ENCODE measurements around the gene ZNF138.
"Not testable (repeated sequence)": the region's sequence is repeated elsewhere in the genome, so short reads cannot be mapped to it uniquely, and the experiment has no call there.

Gene ZNF138

DNA sequence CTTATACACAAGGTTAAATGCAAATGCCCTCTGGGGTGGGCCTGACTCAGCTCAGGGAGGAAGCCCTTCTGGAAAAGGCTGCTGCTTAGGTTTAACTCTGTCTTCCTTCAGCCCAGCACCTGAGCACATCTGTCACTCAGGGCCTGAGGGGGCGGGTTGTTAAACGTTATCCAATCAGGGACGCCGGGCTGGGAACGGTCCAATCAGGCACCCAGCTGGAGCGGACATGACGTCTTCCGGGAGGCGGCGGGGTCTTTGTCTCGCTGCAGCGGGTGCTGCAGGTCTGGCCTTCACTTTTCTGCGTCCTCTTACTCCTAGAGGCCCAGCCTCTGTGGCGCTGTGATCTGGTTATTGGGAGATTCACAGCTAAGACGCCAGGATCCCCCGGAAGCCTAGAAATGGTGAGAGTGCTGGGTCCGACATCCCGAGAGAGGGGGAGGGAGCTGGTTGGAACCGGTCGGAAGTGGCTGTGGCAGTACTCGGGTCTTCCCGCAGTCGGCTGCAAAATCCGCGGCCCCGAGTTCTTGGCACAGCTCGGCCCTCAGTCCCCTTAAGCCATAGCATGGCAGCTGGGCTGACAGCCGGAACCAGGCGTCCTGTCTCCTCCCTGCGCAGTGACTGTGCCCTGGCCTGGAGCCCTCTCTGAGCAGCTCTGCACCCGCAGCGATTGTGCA is at the start of gene ZNF138:
ZNF138 (plus strand) TSS at position 258 of the 674 bp plus-strand sequence; CDS start at position 399, 141 bp downstream.
- H3K36me3 ChIP-seq (ENCODE audit: control insufficient read depth, insufficient read depth, low read length), result no peaks in the 10 kb centered on the region
- peak within 1 kb of the TSS; percentile 84 for H3K4me3 ChIP-seq (ENCODE audit: low read length)
- H3K27ac ChIP-seq (ENCODE audit: low read length), result no peak within 1 kb of the TSS
- peak; percentile 88 for DNase-seq (ENCODE audit: low read depth, low spot score)
- no peaks in the 10 kb centered on the region for H3K9me3 ChIP-seq (ENCODE audit: control insufficient read depth, insufficient read depth, low read length)
- no peaks in the 10 kb centered on the region for H3K4me1 ChIP-seq (ENCODE audit: control insufficient read depth, insufficient read depth, low read length)
- no CpG with 5 or more reads among the region's 32 CpGs for WGBS (ENCODE audit: insufficient coverage, insufficient read length)
- H3K27me3 ChIP-seq (ENCODE audit: control insufficient read depth, insufficient read depth, low read length), result no peaks in the 10 kb centered on the region

DNA sequence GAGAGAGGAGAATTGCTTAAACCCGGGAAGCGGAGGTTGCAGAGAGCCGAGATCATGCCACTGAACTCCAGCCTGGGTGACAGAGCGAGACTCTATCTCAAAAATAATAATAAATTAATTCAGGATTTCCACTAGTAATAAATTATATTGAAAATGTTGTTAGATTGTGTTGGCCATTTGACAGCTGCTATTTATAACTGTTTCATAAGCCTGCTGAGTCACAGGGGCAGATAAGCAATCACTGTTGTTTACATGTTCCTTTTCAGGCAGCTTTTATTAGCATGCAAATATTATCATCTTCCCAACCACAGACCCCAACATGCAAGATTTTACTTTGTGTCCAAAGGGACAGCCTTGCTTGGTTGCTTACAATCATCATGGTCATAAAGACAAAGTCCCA is 49.5 kb upstream of the ZNF138 start:
- no CpG with 5 or more reads among the region's 4 CpGs for WGBS (ENCODE audit: insufficient coverage, insufficient read length)
- Histone ChIP-seq H3K36me3 (ENCODE audit: control insufficient read depth, insufficient read depth, low read length) (no peaks in the 10 kb centered on the region), H3K27me3 (ENCODE audit: control insufficient read depth, insufficient read depth, low read length) (no peaks in the 10 kb centered on the region), H3K4me3 (ENCODE audit: low read length) (no peak overlapping the region), H3K4me1 (ENCODE audit: control insufficient read depth, insufficient read depth, low read length) (no peaks in the 10 kb centered on the region), H3K9me3 (ENCODE audit: control insufficient read depth, insufficient read depth, low read length) (no peaks in the 10 kb centered on the region; the same call in 1 of the 2 replicates), H3K27ac (ENCODE audit: low read length) (no peak overlapping the region)
- DNase-seq (ENCODE audit: low read depth, low spot score), result no peak

DNA sequence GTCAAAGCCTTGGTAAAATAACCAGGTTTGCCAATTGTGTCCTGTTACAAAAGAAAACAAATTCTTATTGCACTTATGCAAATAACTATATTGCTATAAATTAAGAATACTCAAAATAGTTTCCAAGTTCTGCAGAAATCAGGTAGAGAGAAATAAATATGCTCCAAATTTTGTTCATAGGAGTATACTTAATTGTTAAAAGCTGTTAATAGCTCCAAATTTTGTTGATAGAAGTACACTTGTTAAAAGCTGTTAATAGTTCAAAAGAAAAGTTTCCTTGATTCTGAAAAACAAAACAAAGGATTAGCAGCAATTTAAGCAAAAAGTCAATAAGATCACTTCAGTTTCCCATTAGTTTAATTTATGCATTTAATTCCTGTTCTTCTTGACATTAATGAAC is 46.4 kb upstream of the ZNF138 start:
- DNase-seq (ENCODE audit: low read depth, low spot score), result no peak
- Histone ChIP-seq H3K9me3 (ENCODE audit: control insufficient read depth, insufficient read depth, low read length) (peaks cover 1% of the 10 kb centered on the region; the same call in 1 of the 2 replicates), H3K36me3 (ENCODE audit: control insufficient read depth, insufficient read depth, low read length) (no peaks in the 10 kb centered on the region), H3K27ac (ENCODE audit: low read length) (no peak overlapping the region), H3K27me3 (ENCODE audit: control insufficient read depth, insufficient read depth, low read length) (no peaks in the 10 kb centered on the region), H3K4me3 (ENCODE audit: low read length) (no peak overlapping the region), H3K4me1 (ENCODE audit: control insufficient read depth, insufficient read depth, low read length) (no peaks in the 10 kb centered on the region)

DNA sequence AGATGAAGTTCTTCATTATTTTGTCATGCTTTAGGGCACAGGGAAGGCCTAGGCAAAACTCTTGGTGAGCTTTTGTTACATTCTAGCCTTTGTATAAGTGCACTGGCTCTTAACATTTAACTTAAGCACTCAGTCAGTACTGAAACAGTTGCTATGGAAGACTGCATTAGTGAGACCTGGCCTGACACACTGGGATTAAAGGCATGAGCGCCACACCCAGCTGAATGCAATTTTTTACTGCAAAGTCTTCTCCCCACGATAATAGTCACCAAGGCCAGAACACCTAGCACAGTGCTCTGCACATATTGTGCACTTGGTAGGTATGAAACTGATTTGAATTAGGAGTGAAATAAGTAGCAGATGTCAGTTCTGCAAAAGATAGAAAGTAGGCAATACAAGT is 41.2 kb upstream of the ZNF138 start:
- Histone ChIP-seq H3K9me3 (ENCODE audit: control insufficient read depth, insufficient read depth, low read length) (peaks cover 1% of the 10 kb centered on the region; the same call in 1 of the 2 replicates), H3K36me3 (ENCODE audit: control insufficient read depth, insufficient read depth, low read length) (no peaks in the 10 kb centered on the region), H3K4me1 (ENCODE audit: control insufficient read depth, insufficient read depth, low read length) (no peaks in the 10 kb centered on the region), H3K27me3 (ENCODE audit: control insufficient read depth, insufficient read depth, low read length) (no peaks in the 10 kb centered on the region), H3K27ac (ENCODE audit: low read length) (no peak overlapping the region), H3K4me3 (ENCODE audit: low read length) (no peak overlapping the region)
- no CpG with 5 or more reads among the region's 2 CpGs for WGBS (ENCODE audit: insufficient coverage, insufficient read length)
- no peak for DNase-seq (ENCODE audit: low read depth, low spot score)

DNA sequence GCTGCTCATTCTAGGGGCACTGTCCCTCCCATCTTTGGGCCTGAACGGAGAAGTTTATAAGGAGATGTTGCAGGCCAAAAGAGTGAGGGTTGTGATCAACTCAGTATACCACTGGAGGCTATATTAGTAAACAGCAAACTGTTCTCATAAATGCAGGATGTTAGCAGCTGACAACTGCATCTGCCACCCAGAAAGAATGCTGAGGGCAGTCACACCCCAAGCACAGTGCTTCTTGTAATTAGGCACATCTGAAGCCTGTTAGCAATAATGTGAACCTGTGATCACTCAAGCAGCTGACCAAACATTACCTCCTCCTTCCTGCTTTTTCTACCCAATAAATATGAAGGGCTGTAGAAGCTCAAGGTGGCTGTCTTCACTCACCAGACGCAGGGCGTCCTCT is 38.4 kb upstream of the ZNF138 start:
- no peak for DNase-seq (ENCODE audit: low read depth, low spot score)
- H3K27ac ChIP-seq (ENCODE audit: low read length), result no peak overlapping the region
- WGBS (ENCODE audit: insufficient coverage, insufficient read length), result no CpG with 5 or more reads among the region's 3 CpGs

DNA sequence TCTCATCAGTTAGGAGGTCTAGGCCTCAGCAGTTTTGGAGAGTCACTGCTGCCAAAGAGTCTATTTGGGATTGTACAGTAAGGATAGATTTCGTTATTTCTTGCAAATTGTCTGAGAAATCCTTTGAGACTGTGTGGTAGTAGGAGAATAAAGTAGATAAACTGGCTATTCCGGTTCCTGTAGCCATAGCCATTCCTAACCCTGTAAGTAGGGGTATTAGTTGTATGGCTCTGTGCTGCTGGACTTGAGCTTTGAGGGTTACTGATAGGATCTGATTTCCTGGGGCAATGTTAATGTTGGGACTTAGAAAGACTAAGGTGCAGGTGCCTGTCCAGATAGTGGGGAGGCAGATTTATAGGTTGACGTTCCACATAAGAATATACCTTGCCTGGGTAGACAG is 36.1 kb upstream of the ZNF138 start:
- Histone ChIP-seq H3K4me1 (ENCODE audit: control insufficient read depth, insufficient read depth, low read length) (no peaks in the 10 kb centered on the region), H3K27me3 (ENCODE audit: control insufficient read depth, insufficient read depth, low read length) (no peaks in the 10 kb centered on the region), H3K36me3 (ENCODE audit: control insufficient read depth, insufficient read depth, low read length) (no peaks in the 10 kb centered on the region), H3K4me3 (ENCODE audit: low read length) (no peak overlapping the region), H3K9me3 (ENCODE audit: control insufficient read depth, insufficient read depth, low read length) (peaks cover 1% of the 10 kb centered on the region; the same call in 1 of the 2 replicates), H3K27ac (ENCODE audit: low read length) (no peak overlapping the region)
- DNase-seq (ENCODE audit: low read depth, low spot score), result no peak
- WGBS (ENCODE audit: insufficient coverage, insufficient read length), result no CpG with 5 or more reads among the region's 3 CpGs

More for the DNA sequence above, 38.4 kb upstream of the ZNF138 start:
- no peaks in the 10 kb centered on the region for H3K27me3 ChIP-seq (ENCODE audit: control insufficient read depth, insufficient read depth, low read length)
- peaks cover 1% of the 10 kb centered on the region; the same call in 1 of the 2 replicates for H3K9me3 ChIP-seq (ENCODE audit: control insufficient read depth, insufficient read depth, low read length)
- H3K36me3 ChIP-seq (ENCODE audit: control insufficient read depth, insufficient read depth, low read length), result no peaks in the 10 kb centered on the region
- no peak overlapping the region for H3K4me3 ChIP-seq (ENCODE audit: low read length)
- H3K4me1 ChIP-seq (ENCODE audit: control insufficient read depth, insufficient read depth, low read length), result no peaks in the 10 kb centered on the region

DNA sequence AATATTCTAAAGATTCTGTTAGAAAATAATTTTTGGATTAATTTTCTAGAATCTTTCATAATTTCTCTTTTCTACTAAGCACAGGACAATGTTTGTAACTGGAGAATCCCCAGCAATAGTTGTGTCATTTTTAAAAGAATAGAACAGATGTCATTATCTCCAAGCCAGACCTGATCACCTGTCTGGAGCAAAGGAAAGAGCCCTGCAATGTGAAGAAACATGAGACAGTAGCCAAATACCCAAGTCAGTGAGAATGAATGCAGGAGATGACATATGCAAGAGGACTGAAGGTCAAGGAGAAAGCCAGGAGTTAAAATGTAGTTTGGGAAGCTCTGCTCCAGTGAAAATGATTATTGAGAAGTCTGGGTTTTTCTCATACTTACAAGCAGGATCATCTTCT is 25.4 kb upstream of the ZNF138 start:
- H3K4me3 ChIP-seq (ENCODE audit: low read length), result no peak overlapping the region
- no peaks in the 10 kb centered on the region for H3K36me3 ChIP-seq (ENCODE audit: control insufficient read depth, insufficient read depth, low read length)
- H3K4me1 ChIP-seq (ENCODE audit: control insufficient read depth, insufficient read depth, low read length), result no peaks in the 10 kb centered on the region
- DNase-seq (ENCODE audit: low read depth, low spot score), result no peak
- H3K9me3 ChIP-seq (ENCODE audit: control insufficient read depth, insufficient read depth, low read length), result no peaks in the 10 kb centered on the region; the same call in 1 of the 2 replicates
- H3K27me3 ChIP-seq (ENCODE audit: control insufficient read depth, insufficient read depth, low read length), result no peaks in the 10 kb centered on the region
- no peak overlapping the region for H3K27ac ChIP-seq (ENCODE audit: low read length)

DNA sequence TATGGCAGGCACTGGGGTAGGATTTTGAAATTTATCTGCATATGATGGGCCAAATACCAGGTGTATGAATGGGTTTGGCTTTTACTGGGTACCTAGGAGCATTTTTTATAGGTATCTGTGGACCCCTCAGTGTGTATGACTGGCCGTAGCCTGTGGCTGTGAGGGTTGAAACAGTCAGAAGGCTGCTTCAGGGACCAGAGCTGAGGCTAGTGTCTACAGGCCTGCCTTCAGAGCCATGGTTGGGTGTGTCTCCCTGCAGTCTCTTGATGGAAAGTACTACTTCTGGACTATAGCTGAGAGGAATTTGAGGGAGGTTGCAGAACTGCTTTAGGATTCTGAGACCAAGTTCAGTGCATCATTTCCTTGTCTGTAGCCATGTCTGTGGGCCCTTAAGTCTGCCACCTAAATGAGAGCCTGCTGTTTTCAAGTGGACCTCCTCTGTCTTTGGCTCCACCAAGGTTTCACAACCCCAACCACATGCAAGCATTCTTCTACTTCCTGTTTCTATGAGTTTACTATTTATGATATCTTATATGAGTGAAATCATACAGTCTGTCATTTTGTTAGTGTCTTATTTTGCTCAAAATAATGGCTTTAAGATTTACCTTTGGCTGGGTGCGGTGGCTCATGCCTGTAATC is 19.9 kb upstream of the ZNF138 start:
- Histone ChIP-seq H3K36me3 (ENCODE audit: control insufficient read depth, insufficient read depth, low read length) (no peaks in the 10 kb centered on the region), H3K4me1 (ENCODE audit: control insufficient read depth, insufficient read depth, low read length) (no peaks in the 10 kb centered on the region), H3K9me3 (ENCODE audit: control insufficient read depth, insufficient read depth, low read length) (0 out of 2 replicates have a peak, but pooled peaks cover 1% of the 10 kb centered on the region), H3K27ac (ENCODE audit: low read length) (no peak overlapping the region), H3K4me3 (ENCODE audit: low read length) (no peak overlapping the region), H3K27me3 (ENCODE audit: control insufficient read depth, insufficient read depth, low read length) (no peaks in the 10 kb centered on the region)
- no CpG with 5 or more reads among the region's 2 CpGs for WGBS (ENCODE audit: insufficient coverage, insufficient read length)
- no peak for DNase-seq (ENCODE audit: low read depth, low spot score)

DNA sequence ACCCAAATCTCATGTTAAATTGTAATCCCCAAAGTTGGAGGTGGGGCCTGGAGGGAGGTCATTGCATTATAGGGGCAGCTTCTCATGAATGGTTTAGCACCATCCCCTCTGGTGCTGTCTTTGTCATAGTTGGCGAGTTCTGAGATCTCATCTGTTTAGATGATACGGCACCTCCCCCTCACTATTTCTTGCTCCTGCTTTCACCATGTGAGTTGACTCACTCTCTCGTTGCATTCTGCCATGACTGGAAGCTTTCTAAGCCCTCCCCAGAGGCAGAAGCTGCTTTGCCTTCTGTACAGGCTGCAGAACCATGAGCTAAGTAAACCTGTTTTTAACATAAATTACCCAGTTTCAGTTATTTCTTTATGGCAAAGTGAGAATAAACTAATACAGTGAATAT is 18.9 kb upstream of the ZNF138 start:
- H3K36me3 ChIP-seq (ENCODE audit: control insufficient read depth, insufficient read depth, low read length), result no peaks in the 10 kb centered on the region
- no peak overlapping the region for H3K4me3 ChIP-seq (ENCODE audit: low read length)
- H3K9me3 ChIP-seq (ENCODE audit: control insufficient read depth, insufficient read depth, low read length), result 0 out of 2 replicates have a peak, but pooled peaks cover 1% of the 10 kb centered on the region
- no CpG with 5 or more reads among the region's 3 CpGs for WGBS (ENCODE audit: insufficient coverage, insufficient read length)
- H3K27me3 ChIP-seq (ENCODE audit: control insufficient read depth, insufficient read depth, low read length), result no peaks in the 10 kb centered on the region
- no peak for DNase-seq (ENCODE audit: low read depth, low spot score)
- no peak overlapping the region for H3K27ac ChIP-seq (ENCODE audit: low read length)
- H3K4me1 ChIP-seq (ENCODE audit: control insufficient read depth, insufficient read depth, low read length), result no peaks in the 10 kb centered on the region

DNA sequence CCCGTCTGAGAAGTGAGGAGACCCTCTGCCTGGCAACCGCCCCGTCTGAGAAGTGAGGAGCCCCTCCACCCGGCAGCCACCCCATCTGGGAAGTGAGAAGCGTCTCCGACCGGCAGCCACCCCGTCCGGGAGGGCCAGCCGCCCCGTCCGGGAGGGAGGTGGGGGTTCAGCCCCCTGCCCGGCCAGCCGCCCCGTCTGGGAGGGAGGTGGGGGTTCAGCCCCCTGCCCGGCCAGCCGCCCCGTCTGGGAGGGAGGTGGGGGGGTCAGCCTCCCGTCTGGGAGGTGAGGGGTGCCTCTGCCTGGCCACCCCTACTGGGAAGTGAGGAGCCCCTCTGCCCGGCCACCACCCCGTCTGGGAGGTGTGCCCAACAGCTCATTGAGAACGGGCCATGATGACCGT is 9.4 kb upstream of the ZNF138 start:
- H3K4me1 ChIP-seq (ENCODE audit: control insufficient read depth, insufficient read depth, low read length); H3K4me3 ChIP-seq (ENCODE audit: low read length); H3K36me3 ChIP-seq (ENCODE audit: control insufficient read depth, insufficient read depth, low read length); DNase-seq (ENCODE audit: low read depth, low spot score); H3K27me3 ChIP-seq (ENCODE audit: control insufficient read depth, insufficient read depth, low read length); H3K9me3 ChIP-seq (ENCODE audit: control insufficient read depth, insufficient read depth, low read length); H3K27ac ChIP-seq (ENCODE audit: low read length): not testable (repeated sequence)
- no CpG with 5 or more reads among the region's 23 CpGs for WGBS (ENCODE audit: insufficient coverage, insufficient read length)

DNA sequence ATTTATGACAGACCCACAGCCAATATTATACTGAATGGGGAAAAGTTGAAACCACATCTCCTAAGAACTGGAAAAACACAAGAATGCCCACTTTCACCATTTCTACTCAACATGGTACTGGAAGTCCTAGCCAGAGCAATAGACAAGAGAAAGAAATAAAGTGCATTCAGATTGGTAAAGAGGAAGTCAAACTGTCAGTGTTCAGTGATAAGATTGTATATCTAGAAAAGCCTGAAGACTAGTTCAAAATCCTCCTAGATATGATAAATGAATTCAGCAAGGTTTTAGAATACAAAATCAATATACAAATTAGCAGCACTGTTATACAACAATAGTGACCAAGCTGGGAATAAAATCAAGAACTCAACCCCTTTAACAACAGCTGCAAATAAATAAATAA is 6.9 kb upstream of the ZNF138 start:
- H3K4me1 ChIP-seq (ENCODE audit: control insufficient read depth, insufficient read depth, low read length), result no peaks in the 10 kb centered on the region
- H3K27ac ChIP-seq (ENCODE audit: low read length), result no peak overlapping the region
- no peaks in the 10 kb centered on the region for H3K36me3 ChIP-seq (ENCODE audit: control insufficient read depth, insufficient read depth, low read length)
- H3K9me3 ChIP-seq (ENCODE audit: control insufficient read depth, insufficient read depth, low read length), result no peaks in the 10 kb centered on the region
- no peak overlapping the region for H3K4me3 ChIP-seq (ENCODE audit: low read length)
- DNase-seq (ENCODE audit: low read depth, low spot score), result no peak
- no peaks in the 10 kb centered on the region for H3K27me3 ChIP-seq (ENCODE audit: control insufficient read depth, insufficient read depth, low read length)

All from iPS DF 6.9 (cell line).